HepG2 (cell line): ENCODE results near the gene STH. TPM values are rescaled to one million over a fixed set of nuclear protein-coding genes. Genes with fewer than 3 reads are reported as not detected.

ENCODE experiments used
- ADNP ChIP-seq: sonication (generic); formaldehyde crosslinking; IDR thresholded peaks from 2 replicates; pipeline ENCODE4 v1.4.0; 2020; ENCODE audit warnings: missing genetic modification reagents
- ELF3 ChIP-seq: IDR thresholded peaks from 2 replicates; pipeline ENCODE4 v1.6.1; 2016; ENCODE audit warnings: missing genetic modification reagents, missing compliant biosample characterization
- HDAC6 ChIP-seq: fragments of 200-600 bp; sonication (generic); IDR thresholded peaks from 2 replicates; pipeline ENCODE4 v1.7.0; 2017; ENCODE audit warnings: mild to moderate bottlenecking, antibody characterized with exemption, low read length, low read depth
- HOXA7 ChIP-seq: sonication (generic); formaldehyde crosslinking; IDR thresholded peaks from 2 replicates; pipeline ENCODE4 v1.8.1; 2022; ENCODE audit warnings: mild to moderate bottlenecking, missing genetic modification reagents, moderate library complexity
- TEAD3 ChIP-seq: optimal IDR thresholded peaks from 2 replicates; pipeline ENCODE3; 2016; ENCODE audit warnings: borderline replicate concordance
- U2AF1 ChIP-seq: fragments of 200-400 bp; formaldehyde crosslinking; optimal IDR thresholded peaks from 2 replicates; pipeline ENCODE3; 2017; ENCODE audit warnings: mild to moderate bottlenecking, low read depth, low read length
- ZNF644 ChIP-seq: IDR thresholded peaks from 2 replicates; pipeline ENCODE4 v1.6.1; 2016; ENCODE audit warnings: low read depth
- polyA plus RNA-seq, 8 experiments: library from polyadenylated mRNA; depleted of rRNA in 3 of 8; stranded (reverse) in 7 of 8; unstranded in 1 of 8; fragments of >200 nt; fragmentation: Illumina TruSeq in 4 of 8; extraction: Trizol in 4 of 8; gene quantifications; 2 replicates each; pipeline versions ENCODE4 v1.2.1 to v1.2.3, GENCODE V29; 2011 to 2016; ENCODE audit warnings: low read depth in 4 of 8, missing spikeins in 1 of 8, mixed read lengths in 1 of 8; ENCODE audit not compliant: insufficient read depth in 1 of 8
- total RNA-seq, 5 experiments: library from RNA; depleted of rRNA; stranded (reverse); fragments of >200 nt; fragmentation: Illumina TruSeq; extraction: Trizol; gene quantifications; 2 replicates each; pipeline ENCODE4 v1.2.3, GENCODE V29; 2016; ENCODE audit warnings: low read depth in 1 of 5
- TF ChIP-seq, protein P1 (sequence below): sonication (generic); formaldehyde crosslinking; IDR thresholded peaks from 2 replicates; pipeline ENCODE4 v1.4.0; 2020; ENCODE audit warnings: missing genetic modification reagents
- TF ChIP-seq, protein P2 (sequence below): sonication (generic); formaldehyde crosslinking; IDR thresholded peaks from 2 replicates; pipeline ENCODE4 v1.9.0; 2021; ENCODE audit warnings: missing genetic modification reagents, mild to moderate bottlenecking, borderline replicate concordance
- TF ChIP-seq, protein P3 (sequence below): sonication (generic); formaldehyde crosslinking; conservative IDR thresholded peaks from 2 replicates; pipeline ENCODE4 v1.8.0; 2022; ENCODE audit warnings: mild to moderate bottlenecking, moderate library complexity, missing genetic modification reagents
- TF ChIP-seq, protein P4 (sequence below): IDR thresholded peaks from 2 replicates; pipeline ENCODE4 v1.6.1; 2016; ENCODE audit warnings: low read depth, borderline replicate concordance
- TF ChIP-seq, protein P5 (sequence below): sonication (generic); formaldehyde crosslinking; IDR thresholded peaks from 2 replicates; pipeline ENCODE4 v1.5.0; 2020; ENCODE audit warnings: mild to moderate bottlenecking, low read depth, missing genetic modification reagents, borderline replicate concordance
- TF ChIP-seq, protein P6 (sequence below): sonication (generic); formaldehyde crosslinking; IDR thresholded peaks from 2 replicates; pipeline ENCODE4 v1.4.0; 2020; ENCODE audit warnings: missing genetic modification reagents

The STH gene
- total and polyA plus RNA-seq, 2 of the 13 experiments (the other 11 are each of a cell fraction or from before 2014, with no cell fraction given): not detected

DNA sequence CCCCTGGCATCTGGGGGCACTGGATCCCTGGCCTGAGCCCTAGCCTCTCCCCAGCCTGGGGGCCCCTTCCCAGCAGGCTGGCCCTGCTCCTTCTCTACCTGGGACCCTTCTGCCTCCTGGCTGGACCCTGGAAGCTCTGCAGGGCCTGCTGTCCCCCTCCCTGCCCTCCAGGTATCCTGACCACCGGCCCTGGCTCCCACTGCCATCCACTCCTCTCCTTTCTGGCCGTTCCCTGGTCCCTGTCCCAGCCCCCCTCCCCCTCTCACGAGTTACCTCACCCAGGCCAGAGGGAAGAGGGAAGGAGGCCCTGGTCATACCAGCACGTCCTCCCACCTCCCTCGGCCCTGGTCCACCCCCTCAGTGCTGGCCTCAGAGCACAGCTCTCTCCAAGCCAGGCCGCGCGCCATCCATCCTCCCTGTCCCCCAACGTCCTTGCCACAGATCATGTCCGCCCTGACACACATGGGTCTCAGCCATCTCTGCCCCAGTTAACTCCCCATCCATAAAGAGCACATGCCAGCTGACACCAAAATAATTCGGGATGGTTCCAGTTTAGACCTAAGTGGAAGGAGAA, 13.5 kb downstream of the STH start (continued):
- TF ChIP-seq, protein P1, sequence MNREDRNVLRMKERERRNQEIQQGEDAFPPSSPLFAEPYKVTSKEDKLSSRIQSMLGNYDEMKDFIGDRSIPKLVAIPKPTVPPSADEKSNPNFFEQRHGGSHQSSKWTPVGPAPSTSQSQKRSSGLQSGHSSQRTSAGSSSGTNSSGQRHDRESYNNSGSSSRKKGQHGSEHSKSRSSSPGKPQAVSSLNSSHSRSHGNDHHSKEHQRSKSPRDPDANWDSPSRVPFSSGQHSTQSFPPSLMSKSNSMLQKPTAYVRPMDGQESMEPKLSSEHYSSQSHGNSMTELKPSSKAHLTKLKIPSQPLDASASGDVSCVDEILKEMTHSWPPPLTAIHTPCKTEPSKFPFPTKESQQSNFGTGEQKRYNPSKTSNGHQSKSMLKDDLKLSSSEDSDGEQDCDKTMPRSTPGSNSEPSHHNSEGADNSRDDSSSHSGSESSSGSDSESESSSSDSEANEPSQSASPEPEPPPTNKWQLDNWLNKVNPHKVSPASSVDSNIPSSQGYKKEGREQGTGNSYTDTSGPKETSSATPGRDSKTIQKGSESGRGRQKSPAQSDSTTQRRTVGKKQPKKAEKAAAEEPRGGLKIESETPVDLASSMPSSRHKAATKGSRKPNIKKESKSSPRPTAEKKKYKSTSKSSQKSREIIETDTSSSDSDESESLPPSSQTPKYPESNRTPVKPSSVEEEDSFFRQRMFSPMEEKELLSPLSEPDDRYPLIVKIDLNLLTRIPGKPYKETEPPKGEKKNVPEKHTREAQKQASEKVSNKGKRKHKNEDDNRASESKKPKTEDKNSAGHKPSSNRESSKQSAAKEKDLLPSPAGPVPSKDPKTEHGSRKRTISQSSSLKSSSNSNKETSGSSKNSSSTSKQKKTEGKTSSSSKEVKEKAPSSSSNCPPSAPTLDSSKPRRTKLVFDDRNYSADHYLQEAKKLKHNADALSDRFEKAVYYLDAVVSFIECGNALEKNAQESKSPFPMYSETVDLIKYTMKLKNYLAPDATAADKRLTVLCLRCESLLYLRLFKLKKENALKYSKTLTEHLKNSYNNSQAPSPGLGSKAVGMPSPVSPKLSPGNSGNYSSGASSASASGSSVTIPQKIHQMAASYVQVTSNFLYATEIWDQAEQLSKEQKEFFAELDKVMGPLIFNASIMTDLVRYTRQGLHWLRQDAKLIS (CRISPR knock-in tag): no peak
- no peak for TF ChIP-seq TEAD3 (CRISPR knock-in tag)
- TF ChIP-seq, protein P2, sequence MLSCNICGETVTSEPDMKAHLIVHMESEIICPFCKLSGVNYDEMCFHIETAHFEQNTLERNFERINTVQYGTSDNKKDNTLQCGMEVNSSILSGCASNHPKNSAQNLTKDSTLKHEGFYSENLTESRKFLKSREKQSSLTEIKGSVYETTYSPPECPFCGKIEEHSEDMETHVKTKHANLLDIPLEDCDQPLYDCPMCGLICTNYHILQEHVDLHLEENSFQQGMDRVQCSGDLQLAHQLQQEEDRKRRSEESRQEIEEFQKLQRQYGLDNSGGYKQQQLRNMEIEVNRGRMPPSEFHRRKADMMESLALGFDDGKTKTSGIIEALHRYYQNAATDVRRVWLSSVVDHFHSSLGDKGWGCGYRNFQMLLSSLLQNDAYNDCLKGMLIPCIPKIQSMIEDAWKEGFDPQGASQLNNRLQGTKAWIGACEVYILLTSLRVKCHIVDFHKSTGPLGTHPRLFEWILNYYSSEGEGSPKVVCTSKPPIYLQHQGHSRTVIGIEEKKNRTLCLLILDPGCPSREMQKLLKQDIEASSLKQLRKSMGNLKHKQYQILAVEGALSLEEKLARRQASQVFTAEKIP: no peak
- TF ChIP-seq, protein P3, sequence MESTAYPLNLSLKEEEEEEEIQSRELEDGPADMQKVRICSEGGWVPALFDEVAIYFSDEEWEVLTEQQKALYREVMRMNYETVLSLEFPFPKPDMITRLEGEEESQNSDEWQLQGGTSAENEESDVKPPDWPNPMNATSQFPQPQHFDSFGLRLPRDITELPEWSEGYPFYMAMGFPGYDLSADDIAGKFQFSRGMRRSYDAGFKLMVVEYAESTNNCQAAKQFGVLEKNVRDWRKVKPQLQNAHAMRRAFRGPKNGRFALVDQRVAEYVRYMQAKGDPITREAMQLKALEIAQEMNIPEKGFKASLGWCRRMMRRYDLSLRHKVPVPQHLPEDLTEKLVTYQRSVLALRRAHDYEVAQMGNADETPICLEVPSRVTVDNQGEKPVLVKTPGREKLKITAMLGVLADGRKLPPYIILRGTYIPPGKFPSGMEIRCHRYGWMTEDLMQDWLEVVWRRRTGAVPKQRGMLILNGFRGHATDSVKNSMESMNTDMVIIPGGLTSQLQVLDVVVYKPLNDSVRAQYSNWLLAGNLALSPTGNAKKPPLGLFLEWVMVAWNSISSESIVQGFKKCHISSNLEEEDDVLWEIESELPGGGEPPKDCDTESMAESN: no peak
- TF ChIP-seq ZNF644: no peak
- no peak for TF ChIP-seq ADNP (CRISPR knock-in tag)
- no peak for TF ChIP-seq U2AF1
- no peak for TF ChIP-seq HDAC6
- TF ChIP-seq, protein P4, sequence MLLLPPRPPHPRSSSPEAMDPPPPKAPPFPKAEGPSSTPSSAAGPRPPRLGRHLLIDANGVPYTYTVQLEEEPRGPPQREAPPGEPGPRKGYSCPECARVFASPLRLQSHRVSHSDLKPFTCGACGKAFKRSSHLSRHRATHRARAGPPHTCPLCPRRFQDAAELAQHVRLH: no peak
- TF ChIP-seq, protein P5, sequence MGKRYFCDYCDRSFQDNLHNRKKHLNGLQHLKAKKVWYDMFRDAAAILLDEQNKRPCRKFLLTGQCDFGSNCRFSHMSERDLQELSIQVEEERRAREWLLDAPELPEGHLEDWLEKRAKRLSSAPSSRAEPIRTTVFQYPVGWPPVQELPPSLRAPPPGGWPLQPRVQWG (CRISPR knock-in tag): no peak
- TF ChIP-seq, protein P6, sequence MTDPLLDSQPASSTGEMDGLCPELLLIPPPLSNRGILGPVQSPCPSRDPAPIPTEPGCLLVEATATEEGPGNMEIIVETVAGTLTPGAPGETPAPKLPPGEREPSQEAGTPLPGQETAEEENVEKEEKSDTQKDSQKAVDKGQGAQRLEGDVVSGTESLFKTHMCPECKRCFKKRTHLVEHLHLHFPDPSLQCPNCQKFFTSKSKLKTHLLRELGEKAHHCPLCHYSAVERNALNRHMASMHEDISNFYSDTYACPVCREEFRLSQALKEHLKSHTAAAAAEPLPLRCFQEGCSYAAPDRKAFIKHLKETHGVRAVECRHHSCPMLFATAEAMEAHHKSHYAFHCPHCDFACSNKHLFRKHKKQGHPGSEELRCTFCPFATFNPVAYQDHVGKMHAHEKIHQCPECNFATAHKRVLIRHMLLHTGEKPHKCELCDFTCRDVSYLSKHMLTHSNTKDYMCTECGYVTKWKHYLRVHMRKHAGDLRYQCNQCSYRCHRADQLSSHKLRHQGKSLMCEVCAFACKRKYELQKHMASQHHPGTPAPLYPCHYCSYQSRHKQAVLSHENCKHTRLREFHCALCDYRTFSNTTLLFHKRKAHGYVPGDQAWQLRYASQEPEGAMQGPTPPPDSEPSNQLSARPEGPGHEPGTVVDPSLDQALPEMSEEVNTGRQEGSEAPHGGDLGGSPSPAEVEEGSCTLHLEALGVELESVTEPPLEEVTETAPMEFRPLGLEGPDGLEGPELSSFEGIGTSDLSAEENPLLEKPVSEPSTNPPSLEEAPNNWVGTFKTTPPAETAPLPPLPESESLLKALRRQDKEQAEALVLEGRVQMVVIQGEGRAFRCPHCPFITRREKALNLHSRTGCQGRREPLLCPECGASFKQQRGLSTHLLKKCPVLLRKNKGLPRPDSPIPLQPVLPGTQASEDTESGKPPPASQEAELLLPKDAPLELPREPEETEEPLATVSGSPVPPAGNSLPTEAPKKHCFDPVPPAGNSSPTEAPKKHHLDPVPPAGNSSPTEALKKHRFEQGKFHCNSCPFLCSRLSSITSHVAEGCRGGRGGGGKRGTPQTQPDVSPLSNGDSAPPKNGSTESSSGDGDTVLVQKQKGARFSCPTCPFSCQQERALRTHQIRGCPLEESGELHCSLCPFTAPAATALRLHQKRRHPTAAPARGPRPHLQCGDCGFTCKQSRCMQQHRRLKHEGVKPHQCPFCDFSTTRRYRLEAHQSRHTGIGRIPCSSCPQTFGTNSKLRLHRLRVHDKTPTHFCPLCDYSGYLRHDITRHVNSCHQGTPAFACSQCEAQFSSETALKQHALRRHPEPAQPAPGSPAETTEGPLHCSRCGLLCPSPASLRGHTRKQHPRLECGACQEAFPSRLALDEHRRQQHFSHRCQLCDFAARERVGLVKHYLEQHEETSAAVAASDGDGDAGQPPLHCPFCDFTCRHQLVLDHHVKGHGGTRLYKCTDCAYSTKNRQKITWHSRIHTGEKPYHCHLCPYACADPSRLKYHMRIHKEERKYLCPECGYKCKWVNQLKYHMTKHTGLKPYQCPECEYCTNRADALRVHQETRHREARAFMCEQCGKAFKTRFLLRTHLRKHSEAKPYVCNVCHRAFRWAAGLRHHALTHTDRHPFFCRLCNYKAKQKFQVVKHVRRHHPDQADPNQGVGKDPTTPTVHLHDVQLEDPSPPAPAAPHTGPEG (CRISPR knock-in tag): no peak
- no peak for TF ChIP-seq ELF3 (CRISPR knock-in tag)
- no peak for TF ChIP-seq HOXA7 (CRISPR knock-in tag)
